ENCODE data around the gene LMAN2L.

LMAN2L gene

GRCh38 chr2:96773922-96774321 lies 34.1 kb upstream of the LMAN2L start:
- H3K27me3 ChIP-seq (replicated peaks in 2 of 5; ENCODE audit: control insufficient read depth in 4 of 5, insufficient read depth in 5 of 5, low read length in 4 of 5): no peaks in the 10 kb centered on the region
- WGBS (ENCODE audit: insufficient coverage): 7% methylated on average over 5 of the region's 7 CpGs
- H3K4me1 ChIP-seq (ENCODE audit: control extremely low read depth in 1 of 4, control insufficient read depth in 4 of 4, insufficient read depth in 4 of 4, low read length in 3 of 4): peaks cover 2 to 31% (median 21%) of the 10 kb centered on the region in 4 experiments
- CTCF ChIA-PET: interaction anchor here (0.6 to 2.9 kb wide), 11 partner anchors 9 to 177 kb away, joined by 3 to 22 read pairs (median 6); partner anchors contain the start of genes ANKRD39 and CNNM4
- H3K27ac ChIP-seq (ENCODE audit: insufficient read depth in 1 of 2, low read depth in 1 of 2, low read length in 2 of 2, poor library complexity in 1 of 2, severe bottlenecking in 2 of 2): peak overlapping the region in 1 of 2 experiments; percentile 77
- H3K4me3 ChIP-seq (ENCODE audit: control insufficient read depth in 1 of 7, extremely low read depth in 1 of 7, insufficient read depth in 4 of 7, low read depth in 2 of 7, low read length in 6 of 7): peak overlapping the region; percentile 40 to 86 (median 64)
- POLR2A ChIA-PET: interaction anchor here (0.6 to 0.7 kb wide), 2 partner anchors 38 to 664 kb away, joined by 3 to 4 read pairs; no protein-coding TSS in a partner anchor
- H3K36me3 ChIP-seq (ENCODE audit: control insufficient read depth in 4 of 4, insufficient read depth in 4 of 4, low read length in 3 of 4): peaks cover 0 to 9% (median 0%) of the 10 kb centered on the region in 4 experiments
- DNase-seq: peak; percentile 80 to 93 (median 91)
- no peaks in the 10 kb centered on the region for H3K9me3 ChIP-seq (ENCODE audit: control extremely low read depth in 1 of 5, control insufficient read depth in 4 of 5, insufficient read depth in 2 of 5, low read depth in 1 of 5, low read length in 4 of 5)

DNA sequence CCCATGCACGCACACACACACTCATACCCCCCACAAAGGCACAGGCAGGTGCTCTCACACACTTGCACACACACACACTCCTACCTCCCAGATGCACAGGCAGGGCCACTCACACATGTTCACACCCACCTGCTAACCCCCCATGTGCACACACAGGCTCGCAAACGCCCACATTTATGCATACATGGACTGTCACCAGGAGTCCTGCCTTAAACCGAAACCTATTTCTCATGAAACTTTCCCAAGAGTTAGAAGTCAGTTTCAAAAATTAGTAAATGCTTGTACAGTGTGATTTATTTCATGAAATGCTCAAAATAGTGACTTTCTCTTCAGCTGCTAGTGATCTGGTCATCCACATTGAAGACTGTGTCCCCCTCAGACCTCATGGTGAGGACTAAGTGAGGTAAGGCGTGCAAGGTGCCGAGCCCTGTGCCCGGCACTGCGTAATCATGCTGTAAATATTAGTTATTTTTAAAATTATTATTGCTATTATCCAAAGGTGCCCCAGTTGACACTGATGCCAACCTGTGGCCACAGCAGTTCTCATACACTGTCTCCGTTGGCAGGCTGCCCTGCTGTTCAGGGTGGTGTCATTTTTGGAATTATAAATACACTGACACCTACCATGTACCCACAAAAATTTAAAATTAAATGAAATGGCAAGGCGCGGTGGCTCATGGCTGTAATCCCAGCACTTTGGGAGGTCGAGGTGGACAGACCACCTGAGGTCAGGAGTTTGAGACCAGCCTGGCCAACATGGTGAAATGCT lies 33.2 kb upstream of the LMAN2L start:
- H3K27ac ChIP-seq (ENCODE audit: insufficient read depth in 1 of 2, low read depth in 1 of 2, low read length in 2 of 2, poor library complexity in 1 of 2, severe bottlenecking in 2 of 2): peak overlapping the region in 1 of 2 experiments; percentile 49
- WGBS (ENCODE audit: insufficient coverage): 89% methylated on average over 1 of the region's 12 CpGs
- H3K36me3 ChIP-seq (ENCODE audit: control insufficient read depth in 4 of 4, insufficient read depth in 4 of 4, low read length in 3 of 4): peaks cover 0 to 13% (median 0%) of the 10 kb centered on the region in 4 experiments
- no peaks in the 10 kb centered on the region for H3K9me3 ChIP-seq (ENCODE audit: control extremely low read depth in 1 of 5, control insufficient read depth in 4 of 5, insufficient read depth in 2 of 5, low read depth in 1 of 5, low read length in 4 of 5)
- ChIA-PET POLR2A (interaction anchor here (0.5 to 0.6 kb wide), 2 partner anchors 13 to 31 kb away, joined by 3 to 4 read pairs; no protein-coding TSS in a partner anchor), CTCF (interaction anchor here (1.3 to 2.9 kb wide), 8 partner anchors 8 to 29 kb away, joined by 3 to 22 read pairs (median 6); partner anchors contain the start of gene CNNM4)
- peak overlapping the region in 4 of 7 experiments; percentile 10 to 86 (median 38) for H3K4me3 ChIP-seq (ENCODE audit: control insufficient read depth in 1 of 7, extremely low read depth in 1 of 7, insufficient read depth in 4 of 7, low read depth in 2 of 7, low read length in 6 of 7)
- peaks cover 2 to 31% (median 21%) of the 10 kb centered on the region in 4 experiments for H3K4me1 ChIP-seq (ENCODE audit: control extremely low read depth in 1 of 4, control insufficient read depth in 4 of 4, insufficient read depth in 4 of 4, low read length in 3 of 4)
- H3K27me3 ChIP-seq (replicated peaks in 2 of 5; ENCODE audit: control insufficient read depth in 4 of 5, insufficient read depth in 5 of 5, low read length in 4 of 5): no peaks in the 10 kb centered on the region
- no peak for DNase-seq

DNA sequence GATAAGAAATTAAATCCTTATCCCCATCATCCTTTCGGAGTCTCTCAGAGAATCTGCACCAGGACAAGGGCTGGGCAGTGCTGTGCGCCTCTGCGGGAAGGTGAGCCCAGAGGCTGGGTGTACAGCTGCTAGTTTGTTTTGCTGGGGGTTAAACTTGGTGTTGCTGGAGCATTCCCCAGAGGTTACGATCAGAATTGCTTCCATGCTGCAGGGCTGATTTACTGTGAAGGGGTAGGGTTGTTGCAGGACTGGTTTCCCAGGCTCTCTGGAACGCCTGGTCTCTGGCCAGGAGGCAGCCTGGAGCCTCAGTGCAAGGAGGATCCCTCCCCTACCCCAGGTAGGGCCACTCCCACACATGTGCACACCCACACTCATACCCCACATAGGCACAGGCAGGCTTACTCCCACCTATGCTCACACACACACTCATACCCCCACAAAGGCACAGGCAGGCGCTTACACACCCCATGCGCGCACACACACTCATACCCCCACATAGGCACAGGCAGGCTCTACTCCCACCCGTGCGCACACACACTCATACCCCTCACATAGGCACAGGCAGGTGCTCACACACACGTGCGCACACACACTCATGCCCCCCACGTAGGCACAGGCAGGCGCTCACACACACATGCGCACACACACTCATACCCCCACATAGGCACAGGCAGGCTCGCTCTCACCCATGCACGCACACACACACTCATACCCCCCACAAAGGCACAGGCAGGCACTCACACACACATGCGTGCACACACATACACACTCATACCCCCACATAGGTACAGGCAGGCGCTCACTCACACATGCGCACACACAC lies 32.1 kb upstream of the LMAN2L start:
- no peaks in the 10 kb centered on the region for H3K27me3 ChIP-seq (replicated peaks in 2 of 5; ENCODE audit: control insufficient read depth in 4 of 5, insufficient read depth in 5 of 5, low read length in 4 of 5)
- no peak for DNase-seq
- no peak overlapping the region for H3K4me3 ChIP-seq (ENCODE audit: control insufficient read depth in 1 of 7, extremely low read depth in 1 of 7, insufficient read depth in 4 of 7, low read depth in 2 of 7, low read length in 6 of 7)
- H3K9me3 ChIP-seq (ENCODE audit: control extremely low read depth in 1 of 5, control insufficient read depth in 4 of 5, insufficient read depth in 2 of 5, low read depth in 1 of 5, low read length in 4 of 5): no peaks in the 10 kb centered on the region
- ChIA-PET POLR2A (interaction anchor here (0.6 kb wide), 1 partner anchor 32 kb away, joined by 4 read pairs; no protein-coding TSS in a partner anchor), CTCF (no interaction called here)
- peak overlapping the region in 1 of 2 experiments; percentile 25 for H3K27ac ChIP-seq (ENCODE audit: insufficient read depth in 1 of 2, low read depth in 1 of 2, low read length in 2 of 2, poor library complexity in 1 of 2, severe bottlenecking in 2 of 2)
- H3K36me3 ChIP-seq (ENCODE audit: control insufficient read depth in 4 of 4, insufficient read depth in 4 of 4, low read length in 3 of 4): peaks cover 0 to 19% (median 5%) of the 10 kb centered on the region in 4 experiments
- H3K4me1 ChIP-seq (ENCODE audit: control extremely low read depth in 1 of 4, control insufficient read depth in 4 of 4, insufficient read depth in 4 of 4, low read length in 3 of 4): peaks cover 2 to 31% (median 21%) of the 10 kb centered on the region in 4 experiments
- WGBS (ENCODE audit: insufficient coverage): 91% methylated on average over 6 of the region's 20 CpGs

DNA sequence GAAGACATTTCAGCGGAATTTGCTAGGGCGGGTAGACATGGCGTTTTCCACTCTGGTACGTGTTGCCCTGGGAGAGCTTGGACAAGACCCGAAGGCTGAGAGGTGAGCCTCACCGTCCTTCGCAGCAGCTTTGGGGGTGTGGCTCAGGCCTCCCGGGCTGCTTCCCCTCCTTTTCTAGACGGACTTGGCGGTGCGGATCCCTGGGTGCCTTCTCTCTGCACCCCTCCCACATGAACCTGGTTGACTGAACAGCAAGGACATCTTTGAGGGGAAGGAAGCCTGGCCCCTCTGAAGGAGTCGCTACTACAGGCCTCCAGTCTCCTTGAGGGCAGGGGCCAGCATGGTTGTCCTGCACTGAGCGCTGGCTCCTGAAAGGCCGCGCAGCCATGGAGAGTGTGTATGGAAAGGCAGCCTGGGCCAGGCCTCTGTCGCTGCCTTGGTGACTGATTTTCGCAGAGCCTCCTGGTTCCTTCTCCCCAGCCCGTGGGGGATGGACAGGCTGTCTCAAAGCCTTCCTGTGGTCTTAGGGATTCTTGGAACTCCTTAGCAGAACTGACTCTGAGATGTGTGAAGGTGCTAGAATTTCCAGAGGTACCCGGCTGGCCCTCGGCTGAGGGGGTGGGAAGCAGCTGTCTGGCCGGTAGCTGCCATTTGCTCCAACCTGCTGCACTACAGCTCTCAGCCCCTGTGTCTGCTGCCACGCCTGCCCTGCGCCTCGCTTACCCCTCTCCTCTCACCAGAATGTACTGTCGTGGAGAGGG lies 30.8 kb upstream of the LMAN2L start:
- peaks cover 0 to 21% (median 6%) of the 10 kb centered on the region in 4 experiments for H3K36me3 ChIP-seq (ENCODE audit: control insufficient read depth in 4 of 4, insufficient read depth in 4 of 4, low read length in 3 of 4)
- CTCF ChIA-PET: interaction anchor here (0.6 to 1.4 kb wide), 2 partner anchors 19 to 32 kb away, joined by 3 to 4 read pairs; no protein-coding TSS in a partner anchor
- POLR2A ChIA-PET: no interaction called here
- WGBS (ENCODE audit: insufficient coverage): 99% methylated on average over 14 of the region's 25 CpGs
- H3K27me3 ChIP-seq (replicated peaks in 2 of 5; ENCODE audit: control insufficient read depth in 4 of 5, insufficient read depth in 5 of 5, low read length in 4 of 5): no peaks in the 10 kb centered on the region
- DNase-seq: no peak
- no peaks in the 10 kb centered on the region for H3K9me3 ChIP-seq (ENCODE audit: control extremely low read depth in 1 of 5, control insufficient read depth in 4 of 5, insufficient read depth in 2 of 5, low read depth in 1 of 5, low read length in 4 of 5)
- peaks cover 2 to 31% (median 25%) of the 10 kb centered on the region in 4 experiments for H3K4me1 ChIP-seq (ENCODE audit: control extremely low read depth in 1 of 4, control insufficient read depth in 4 of 4, insufficient read depth in 4 of 4, low read length in 3 of 4)
- H3K27ac ChIP-seq (ENCODE audit: insufficient read depth in 1 of 2, low read depth in 1 of 2, low read length in 2 of 2, poor library complexity in 1 of 2, severe bottlenecking in 2 of 2): no peak overlapping the region
- no peak overlapping the region for H3K4me3 ChIP-seq (ENCODE audit: control insufficient read depth in 1 of 7, extremely low read depth in 1 of 7, insufficient read depth in 4 of 7, low read depth in 2 of 7, low read length in 6 of 7)

DNA sequence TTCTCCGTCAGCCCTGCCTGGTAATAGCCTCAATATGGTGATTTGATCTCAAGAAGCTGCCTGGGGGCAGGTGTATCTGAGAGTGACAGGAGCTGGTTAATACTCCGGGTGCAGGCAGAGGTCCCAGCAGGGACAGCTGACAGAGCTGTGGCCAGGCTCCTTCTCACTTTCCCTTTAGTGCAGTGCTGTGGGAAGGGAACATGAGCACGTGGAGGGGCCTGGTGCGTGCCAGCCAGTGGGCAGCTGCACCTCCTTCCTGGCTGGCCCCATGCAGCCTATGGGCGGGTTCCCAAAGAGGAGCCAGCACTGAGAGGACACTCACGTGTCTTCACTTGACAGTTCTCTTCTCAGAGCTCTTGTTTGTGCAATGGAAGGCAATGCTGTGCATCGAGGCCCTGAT lies 29.9 kb upstream of the LMAN2L start:
- no peaks in the 10 kb centered on the region for H3K27me3 ChIP-seq (replicated peaks in 2 of 5; ENCODE audit: control insufficient read depth in 4 of 5, insufficient read depth in 5 of 5, low read length in 4 of 5)
- WGBS (ENCODE audit: insufficient coverage): 81% methylated on average over 5 of the region's 7 CpGs

DNA sequence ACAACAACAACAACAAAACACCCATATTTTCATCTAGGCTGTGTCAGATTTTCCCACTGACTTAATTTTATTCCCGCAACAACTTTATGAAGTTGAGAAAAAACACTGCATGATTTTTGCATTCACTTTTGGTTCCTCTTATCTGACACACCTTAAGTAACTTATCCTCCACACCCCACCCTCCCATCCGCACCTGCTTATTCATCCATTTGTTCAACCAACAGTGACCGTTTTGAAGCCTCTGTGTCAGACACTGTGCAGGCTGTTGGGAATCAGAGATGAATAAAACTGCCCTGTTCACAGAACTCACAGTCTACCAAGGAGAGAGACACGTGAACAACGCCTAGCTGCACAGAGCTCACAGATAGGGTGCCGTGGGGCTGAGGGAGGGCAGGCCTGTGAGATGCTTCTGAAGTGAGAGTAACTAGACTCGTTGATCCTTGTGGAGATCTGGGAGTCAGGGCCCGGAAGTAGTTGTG lies 28.3 kb upstream of the LMAN2L start:
- WGBS (ENCODE audit: insufficient coverage): 97% methylated on average over 7 of the region's 8 CpGs

More for the DNA sequence above, 29.9 kb upstream of the LMAN2L start:
- no peak overlapping the region for H3K4me3 ChIP-seq (ENCODE audit: control insufficient read depth in 1 of 7, extremely low read depth in 1 of 7, insufficient read depth in 4 of 7, low read depth in 2 of 7, low read length in 6 of 7)
- H3K27ac ChIP-seq (ENCODE audit: insufficient read depth in 1 of 2, low read depth in 1 of 2, low read length in 2 of 2, poor library complexity in 1 of 2, severe bottlenecking in 2 of 2): peak overlapping the region in 1 of 2 experiments; percentile 4
- ChIA-PET POLR2A (no interaction called here), CTCF (interaction anchor here (1.0 to 1.4 kb wide), 2 partner anchors 11 to 31 kb away, joined by 3 to 4 read pairs; no protein-coding TSS in a partner anchor)
- peaks cover 2 to 38% (median 30%) of the 10 kb centered on the region in 4 experiments for H3K4me1 ChIP-seq (ENCODE audit: control extremely low read depth in 1 of 4, control insufficient read depth in 4 of 4, insufficient read depth in 4 of 4, low read length in 3 of 4)
- no peak for DNase-seq
- H3K36me3 ChIP-seq (ENCODE audit: control insufficient read depth in 4 of 4, insufficient read depth in 4 of 4, low read length in 3 of 4): peaks cover 0 to 21% (median 6%) of the 10 kb centered on the region in 4 experiments
- H3K9me3 ChIP-seq (ENCODE audit: control extremely low read depth in 1 of 5, control insufficient read depth in 4 of 5, insufficient read depth in 2 of 5, low read depth in 1 of 5, low read length in 4 of 5): no peaks in the 10 kb centered on the region

More for the DNA sequence above, 28.3 kb upstream of the LMAN2L start:
- Histone ChIP-seq H3K4me1 (ENCODE audit: control extremely low read depth in 1 of 4, control insufficient read depth in 4 of 4, insufficient read depth in 4 of 4, low read length in 3 of 4) (peaks cover 4 to 42% (median 34%) of the 10 kb centered on the region in 4 experiments), H3K27ac (ENCODE audit: insufficient read depth in 1 of 2, low read depth in 1 of 2, low read length in 2 of 2, poor library complexity in 1 of 2, severe bottlenecking in 2 of 2) (no peak overlapping the region), H3K27me3 (replicated peaks in 2 of 5; ENCODE audit: control insufficient read depth in 4 of 5, insufficient read depth in 5 of 5, low read length in 4 of 5) (no peaks in the 10 kb centered on the region), H3K4me3 (ENCODE audit: control insufficient read depth in 1 of 7, extremely low read depth in 1 of 7, insufficient read depth in 4 of 7, low read depth in 2 of 7, low read length in 6 of 7) (no peak overlapping the region), H3K9me3 (ENCODE audit: control extremely low read depth in 1 of 5, control insufficient read depth in 4 of 5, insufficient read depth in 2 of 5, low read depth in 1 of 5, low read length in 4 of 5) (no peaks in the 10 kb centered on the region), H3K36me3 (ENCODE audit: control insufficient read depth in 4 of 4, insufficient read depth in 4 of 4, low read length in 3 of 4) (peaks cover 0 to 21% (median 6%) of the 10 kb centered on the region in 4 experiments)
- no peak for DNase-seq
- CTCF ChIA-PET: interaction anchor here (1.1 to 1.6 kb wide), 3 partner anchors 11 to 32 kb away, joined by 3 to 7 read pairs (median 4); no protein-coding TSS in a partner anchor
- POLR2A ChIA-PET: interaction anchor here (0.6 kb wide), 1 partner anchor 210 kb away, joined by 3 read pairs; no protein-coding TSS in a partner anchor

All from common myeloid progenitor, CD34-positive (primary cell).